ENCODE measurements around the gene CD63.

The CD63 gene

DNA sequence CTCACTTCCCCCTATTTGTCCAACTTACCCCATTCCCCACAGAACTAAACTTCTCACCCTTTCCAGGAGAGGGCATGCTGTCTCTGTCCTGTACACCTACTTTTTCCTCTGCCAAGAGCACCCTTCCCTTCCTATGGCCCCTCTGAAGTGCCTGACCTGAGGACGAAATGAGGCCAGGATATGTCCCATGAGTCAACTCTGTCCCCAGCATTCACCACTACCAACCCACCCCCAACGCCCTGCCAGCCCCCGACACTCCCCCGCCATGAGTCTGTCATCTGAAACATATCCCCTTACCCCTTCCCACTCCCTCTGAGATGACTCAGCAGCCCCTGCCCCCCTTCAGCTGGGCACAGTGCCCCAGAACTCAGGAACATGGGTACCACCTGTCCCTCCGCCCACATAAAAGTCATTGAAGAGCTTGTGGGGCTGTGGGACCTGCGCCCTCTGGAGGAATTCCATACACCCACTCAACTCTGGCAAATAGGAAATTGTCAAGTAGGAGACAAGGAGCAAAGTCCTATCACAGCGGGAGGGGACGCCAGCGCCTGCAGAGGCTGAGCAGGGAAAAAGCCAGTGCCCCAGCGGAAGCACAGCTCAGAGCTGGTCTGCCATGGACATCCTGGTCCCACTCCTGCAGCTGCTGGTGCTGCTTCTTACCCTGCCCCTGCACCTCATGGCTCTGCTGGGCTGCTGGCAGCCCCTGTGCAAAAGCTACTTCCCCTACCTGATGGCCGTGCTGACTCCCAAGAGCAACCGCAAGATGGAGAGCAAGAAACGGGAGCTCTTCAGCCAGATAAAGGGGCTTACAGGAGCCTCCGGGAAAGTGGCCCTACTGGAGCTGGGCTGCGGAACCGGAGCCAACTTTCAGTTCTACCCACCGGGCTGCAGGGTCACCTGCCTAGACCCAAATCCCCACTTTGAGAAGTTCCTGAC lies 47.4 kb downstream of the CD63 start (continued):
- TF ChIP-seq, protein P1, sequence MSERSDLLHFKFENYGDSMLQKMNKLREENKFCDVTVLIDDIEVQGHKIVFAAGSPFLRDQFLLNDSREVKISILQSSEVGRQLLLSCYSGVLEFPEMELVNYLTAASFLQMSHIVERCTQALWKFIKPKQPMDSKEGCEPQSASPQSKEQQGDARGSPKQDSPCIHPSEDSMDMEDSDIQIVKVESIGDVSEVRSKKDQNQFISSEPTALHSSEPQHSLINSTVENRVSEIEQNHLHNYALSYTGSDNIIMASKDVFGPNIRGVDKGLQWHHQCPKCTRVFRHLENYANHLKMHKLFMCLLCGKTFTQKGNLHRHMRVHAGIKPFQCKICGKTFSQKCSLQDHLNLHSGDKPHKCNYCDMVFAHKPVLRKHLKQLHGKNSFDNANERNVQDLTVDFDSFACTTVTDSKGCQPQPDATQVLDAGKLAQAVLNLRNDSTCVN (tag by site-specific recombination; optimal IDR thresholded peaks at IDR 0.05) = no peak
- TF ChIP-seq ZNF248 (tag by site-specific recombination; IDR thresholded peaks at IDR 0.05) = no peak
- TF ChIP-seq, protein P2, sequence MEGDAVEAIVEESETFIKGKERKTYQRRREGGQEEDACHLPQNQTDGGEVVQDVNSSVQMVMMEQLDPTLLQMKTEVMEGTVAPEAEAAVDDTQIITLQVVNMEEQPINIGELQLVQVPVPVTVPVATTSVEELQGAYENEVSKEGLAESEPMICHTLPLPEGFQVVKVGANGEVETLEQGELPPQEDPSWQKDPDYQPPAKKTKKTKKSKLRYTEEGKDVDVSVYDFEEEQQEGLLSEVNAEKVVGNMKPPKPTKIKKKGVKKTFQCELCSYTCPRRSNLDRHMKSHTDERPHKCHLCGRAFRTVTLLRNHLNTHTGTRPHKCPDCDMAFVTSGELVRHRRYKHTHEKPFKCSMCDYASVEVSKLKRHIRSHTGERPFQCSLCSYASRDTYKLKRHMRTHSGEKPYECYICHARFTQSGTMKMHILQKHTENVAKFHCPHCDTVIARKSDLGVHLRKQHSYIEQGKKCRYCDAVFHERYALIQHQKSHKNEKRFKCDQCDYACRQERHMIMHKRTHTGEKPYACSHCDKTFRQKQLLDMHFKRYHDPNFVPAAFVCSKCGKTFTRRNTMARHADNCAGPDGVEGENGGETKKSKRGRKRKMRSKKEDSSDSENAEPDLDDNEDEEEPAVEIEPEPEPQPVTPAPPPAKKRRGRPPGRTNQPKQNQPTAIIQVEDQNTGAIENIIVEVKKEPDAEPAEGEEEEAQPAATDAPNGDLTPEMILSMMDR (tag by site-specific recombination; IDR thresholded peaks at IDR 0.05) = peak; percentile 95
- peak; percentile 68 for TF ChIP-seq ZNF335 (tag by site-specific recombination; conservative IDR thresholded peaks at IDR 0.05)
- TF ChIP-seq ZNF391 (tag by site-specific recombination; IDR thresholded peaks at IDR 0.05; ENCODE audit: borderline replicate concordance, low read depth) = no peak
- TF ChIP-seq ZNF768 (tag by site-specific recombination; IDR thresholded peaks at IDR 0.05) = no peak
- TF ChIP-seq ZNF48 (tag by site-specific recombination; IDR thresholded peaks at IDR 0.05) = no peak
- TF ChIP-seq ZNF530 (tag by site-specific recombination; IDR thresholded peaks at IDR 0.05; ENCODE audit: low read depth) = no peak
- no peak for TF ChIP-seq ZFP3 (tag by site-specific recombination; IDR thresholded peaks at IDR 0.05; ENCODE audit: low read depth)
- TF ChIP-seq ZNF274 (IDR thresholded peaks at IDR 0.05; ENCODE audit: low read length) = no peak
- no peak for TF ChIP-seq ZNF274 (tag by site-specific recombination; IDR thresholded peaks at IDR 0.05; ENCODE audit: borderline replicate concordance)
- no peak for TF ChIP-seq ZNF670 (tag by site-specific recombination; IDR thresholded peaks at IDR 0.05; ENCODE audit: low read depth)
- TF ChIP-seq ZNF560 (tag by site-specific recombination; IDR thresholded peaks at IDR 0.05; ENCODE audit: borderline replicate concordance) = no peak
- TF ChIP-seq ZNF202 (tag by site-specific recombination; IDR thresholded peaks at IDR 0.05; ENCODE audit: borderline replicate concordance) = no peak
- TF ChIP-seq, protein P3, sequence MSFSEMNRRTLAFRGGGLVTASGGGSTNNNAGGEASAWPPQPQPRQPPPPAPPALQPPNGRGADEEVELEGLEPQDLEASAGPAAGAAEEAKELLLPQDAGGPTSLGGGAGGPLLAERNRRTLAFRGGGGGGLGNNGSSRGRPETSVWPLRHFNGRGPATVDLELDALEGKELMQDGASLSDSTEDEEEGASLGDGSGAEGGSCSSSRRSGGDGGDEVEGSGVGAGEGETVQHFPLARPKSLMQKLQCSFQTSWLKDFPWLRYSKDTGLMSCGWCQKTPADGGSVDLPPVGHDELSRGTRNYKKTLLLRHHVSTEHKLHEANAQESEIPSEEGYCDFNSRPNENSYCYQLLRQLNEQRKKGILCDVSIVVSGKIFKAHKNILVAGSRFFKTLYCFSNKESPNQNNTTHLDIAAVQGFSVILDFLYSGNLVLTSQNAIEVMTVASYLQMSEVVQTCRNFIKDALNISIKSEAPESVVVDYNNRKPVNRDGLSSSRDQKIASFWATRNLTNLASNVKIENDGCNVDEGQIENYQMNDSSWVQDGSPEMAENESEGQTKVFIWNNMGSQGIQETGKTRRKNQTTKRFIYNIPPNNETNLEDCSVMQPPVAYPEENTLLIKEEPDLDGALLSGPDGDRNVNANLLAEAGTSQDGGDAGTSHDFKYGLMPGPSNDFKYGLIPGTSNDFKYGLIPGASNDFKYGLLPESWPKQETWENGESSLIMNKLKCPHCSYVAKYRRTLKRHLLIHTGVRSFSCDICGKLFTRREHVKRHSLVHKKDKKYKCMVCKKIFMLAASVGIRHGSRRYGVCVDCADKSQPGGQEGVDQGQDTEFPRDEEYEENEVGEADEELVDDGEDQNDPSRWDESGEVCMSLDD (tag by site-specific recombination; IDR thresholded peaks at IDR 0.05) = peak; percentile 59; the same call in 1 of the 2 replicates
- TF ChIP-seq FEZF1 (tag by site-specific recombination; IDR thresholded peaks at IDR 0.05) = no peak
- TF ChIP-seq, protein P4, sequence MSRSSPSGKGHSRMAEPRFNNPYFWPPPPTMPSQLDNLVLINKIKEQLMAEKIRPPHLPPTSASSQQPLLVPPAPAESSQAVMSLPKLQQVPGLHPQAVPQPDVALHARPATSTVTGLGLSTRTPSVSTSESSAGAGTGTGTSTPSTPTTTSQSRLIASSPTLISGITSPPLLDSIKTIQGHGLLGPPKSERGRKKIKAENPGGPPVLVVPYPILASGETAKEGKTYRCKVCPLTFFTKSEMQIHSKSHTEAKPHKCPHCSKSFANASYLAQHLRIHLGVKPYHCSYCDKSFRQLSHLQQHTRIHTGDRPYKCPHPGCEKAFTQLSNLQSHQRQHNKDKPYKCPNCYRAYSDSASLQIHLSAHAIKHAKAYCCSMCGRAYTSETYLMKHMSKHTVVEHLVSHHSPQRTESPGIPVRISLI (tag by site-specific recombination; IDR thresholded peaks at IDR 0.05) = no peak
- TF ChIP-seq, protein P5, sequence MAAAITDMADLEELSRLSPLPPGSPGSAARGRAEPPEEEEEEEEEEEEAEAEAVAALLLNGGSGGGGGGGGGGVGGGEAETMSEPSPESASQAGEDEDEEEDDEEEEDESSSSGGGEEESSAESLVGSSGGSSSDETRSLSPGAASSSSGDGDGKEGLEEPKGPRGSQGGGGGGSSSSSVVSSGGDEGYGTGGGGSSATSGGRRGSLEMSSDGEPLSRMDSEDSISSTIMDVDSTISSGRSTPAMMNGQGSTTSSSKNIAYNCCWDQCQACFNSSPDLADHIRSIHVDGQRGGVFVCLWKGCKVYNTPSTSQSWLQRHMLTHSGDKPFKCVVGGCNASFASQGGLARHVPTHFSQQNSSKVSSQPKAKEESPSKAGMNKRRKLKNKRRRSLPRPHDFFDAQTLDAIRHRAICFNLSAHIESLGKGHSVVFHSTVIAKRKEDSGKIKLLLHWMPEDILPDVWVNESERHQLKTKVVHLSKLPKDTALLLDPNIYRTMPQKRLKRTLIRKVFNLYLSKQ (tag by site-specific recombination; IDR thresholded peaks at IDR 0.05; ENCODE audit: borderline replicate concordance) = no peak
- TF ChIP-seq, protein P6, sequence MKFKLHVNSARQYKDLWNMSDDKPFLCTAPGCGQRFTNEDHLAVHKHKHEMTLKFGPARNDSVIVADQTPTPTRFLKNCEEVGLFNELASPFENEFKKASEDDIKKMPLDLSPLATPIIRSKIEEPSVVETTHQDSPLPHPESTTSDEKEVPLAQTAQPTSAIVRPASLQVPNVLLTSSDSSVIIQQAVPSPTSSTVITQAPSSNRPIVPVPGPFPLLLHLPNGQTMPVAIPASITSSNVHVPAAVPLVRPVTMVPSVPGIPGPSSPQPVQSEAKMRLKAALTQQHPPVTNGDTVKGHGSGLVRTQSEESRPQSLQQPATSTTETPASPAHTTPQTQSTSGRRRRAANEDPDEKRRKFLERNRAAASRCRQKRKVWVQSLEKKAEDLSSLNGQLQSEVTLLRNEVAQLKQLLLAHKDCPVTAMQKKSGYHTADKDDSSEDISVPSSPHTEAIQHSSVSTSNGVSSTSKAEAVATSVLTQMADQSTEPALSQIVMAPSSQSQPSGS (tag by site-specific recombination; IDR thresholded peaks at IDR 0.05; ENCODE audit: low read depth) = no peak
- no peak for TF ChIP-seq ZNF521 (tag by site-specific recombination; IDR thresholded peaks at IDR 0.05)
- TF ChIP-seq, protein P7, sequence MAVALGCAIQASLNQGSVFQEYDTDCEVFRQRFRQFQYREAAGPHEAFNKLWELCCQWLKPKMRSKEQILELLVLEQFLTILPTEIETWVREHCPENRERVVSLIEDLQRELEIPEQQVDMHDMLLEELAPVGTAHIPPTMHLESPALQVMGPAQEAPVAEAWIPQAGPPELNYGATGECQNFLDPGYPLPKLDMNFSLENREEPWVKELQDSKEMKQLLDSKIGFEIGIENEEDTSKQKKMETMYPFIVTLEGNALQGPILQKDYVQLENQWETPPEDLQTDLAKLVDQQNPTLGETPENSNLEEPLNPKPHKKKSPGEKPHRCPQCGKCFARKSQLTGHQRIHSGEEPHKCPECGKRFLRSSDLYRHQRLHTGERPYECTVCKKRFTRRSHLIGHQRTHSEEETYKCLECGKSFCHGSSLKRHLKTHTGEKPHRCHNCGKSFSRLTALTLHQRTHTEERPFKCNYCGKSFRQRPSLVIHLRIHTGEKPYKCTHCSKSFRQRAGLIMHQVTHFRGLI (tag by site-specific recombination; IDR thresholded peaks at IDR 0.05) = no peak
- TF ChIP-seq ZNF416 (tag by site-specific recombination; IDR thresholded peaks at IDR 0.05) = no peak
- TF ChIP-seq ZNF157 (tag by site-specific recombination; IDR thresholded peaks at IDR 0.05) = no peak; the same call in 1 of the 2 replicates
- TF ChIP-seq ZNF155 (tag by site-specific recombination; IDR thresholded peaks at IDR 0.05) = no peak
- TF ChIP-seq ZFP37 (tag by site-specific recombination; IDR thresholded peaks at IDR 0.05) = no peak
- TF ChIP-seq SETDB1 (IDR thresholded peaks at IDR 0.05; ENCODE audit: insufficient read length, low read length) = no peak
- no peak for TF ChIP-seq KLF7 (tag by site-specific recombination; IDR thresholded peaks at IDR 0.05; ENCODE audit: borderline replicate concordance)
- no peak for TF ChIP-seq SCRT1 (tag by site-specific recombination; IDR thresholded peaks at IDR 0.05; ENCODE audit: borderline replicate concordance)
